Fibroblast of skin of back (primary cell): ENCODE data around the gene EIF5A. TPM values are rescaled to one million over a fixed set of nuclear protein-coding genes. Genes with fewer than 3 reads are reported as not detected.

Experiments
- DNase-seq: peaks from one replicate; pipeline ENCODE4 v3.0.0-alpha.2; 2013
- polyA plus RNA-seq, 2 experiments: library from polyadenylated mRNA; unstranded; fragments of 120-200 nt; gene quantifications; one replicate each; pipeline ENCODE4 v1.2.1, GENCODE V29; 2013; ENCODE audit not compliant: insufficient read length in 2 of 2

Gene EIF5A
- polyA plus RNA-seq (2013, experiment 1 of 2; ENCODE audit: insufficient read length) = 1,129 TPM
- 548 TPM for polyA plus RNA-seq (2013, experiment 2 of 2; ENCODE audit: insufficient read length)

- peak; percentile 100 for DNase-seq
Measured at GRCh38 chr17:7306911-7307685, at the start of gene EIF5A. Gene EIF5A (plus strand): TSS chr17:7307628. CDS start chr17:7309636, 2,008 bp downstream.

- DNase-seq = no peak
Measured at GRCh38 chr17:7258731-7259554, 48.5 kb upstream of the EIF5A start.

GRCh38 chr17:7259555-7259889 lies 47.9 kb upstream of the EIF5A start:
- DNase-seq = no peak

- DNase-seq = no peak
Measured at GRCh38 chr17:7260151-7260550, 47.3 kb upstream of the EIF5A start.

GRCh38 chr17:7260651-7261378 lies 46.6 kb upstream of the EIF5A start:
- no peak for DNase-seq

- DNase-seq = no peak
Measured at GRCh38 chr17:7261379-7262191, 45.8 kb upstream of the EIF5A start.

- no peak for DNase-seq
Measured at GRCh38 chr17:7262192-7262934, 45.1 kb upstream of the EIF5A start, which contains the start of gene CLDN7. Gene CLDN7 (minus strand): TSS chr17:7262478. CDS start chr17:7262043, 435 bp downstream.

GRCh38 chr17:7262935-7263800 lies 44.3 kb upstream of the EIF5A start:
- DNase-seq = no peak

GRCh38 chr17:7263801-7264078 lies 43.7 kb upstream of the EIF5A start:
- DNase-seq = no peak

GRCh38 chr17:7266784-7267183 lies 40.6 kb upstream of the EIF5A start:
- DNase-seq = peak; percentile 35

- no peak for DNase-seq
Measured at GRCh38 chr17:7279448-7279847, 28.0 kb upstream of the EIF5A start.

- peak; percentile 76 for DNase-seq
Measured at GRCh38 chr17:7280519-7281073, 26.8 kb upstream of the EIF5A start.

GRCh38 chr17:7281074-7281952 lies 26.1 kb upstream of the EIF5A start, which contains the start of gene SLC2A4:
Gene SLC2A4 (plus strand): TSS chr17:7281718. CDS start chr17:7281935, 217 bp downstream.
- DNase-seq = peak; percentile 93

GRCh38 chr17:7281953-7282751 lies 25.3 kb upstream of the EIF5A start:
- DNase-seq = no peak

GRCh38 chr17:7282752-7283321 lies 24.6 kb upstream of the EIF5A start:
- no peak for DNase-seq

- DNase-seq = no peak
Measured at GRCh38 chr17:7283471-7284216, 23.8 kb upstream of the EIF5A start.

- DNase-seq = no peak
Measured at GRCh38 chr17:7284911-7285310, 22.5 kb upstream of the EIF5A start.
